ENCODE data around the gene SSPN. TPM values are rescaled to one million over a fixed set of nuclear protein-coding genes. Genes with fewer than 3 reads are reported as not detected.

The SSPN gene
- polyA plus RNA-seq, 12 donors, result 46.0 to 258 (median 142) TPM

DNA sequence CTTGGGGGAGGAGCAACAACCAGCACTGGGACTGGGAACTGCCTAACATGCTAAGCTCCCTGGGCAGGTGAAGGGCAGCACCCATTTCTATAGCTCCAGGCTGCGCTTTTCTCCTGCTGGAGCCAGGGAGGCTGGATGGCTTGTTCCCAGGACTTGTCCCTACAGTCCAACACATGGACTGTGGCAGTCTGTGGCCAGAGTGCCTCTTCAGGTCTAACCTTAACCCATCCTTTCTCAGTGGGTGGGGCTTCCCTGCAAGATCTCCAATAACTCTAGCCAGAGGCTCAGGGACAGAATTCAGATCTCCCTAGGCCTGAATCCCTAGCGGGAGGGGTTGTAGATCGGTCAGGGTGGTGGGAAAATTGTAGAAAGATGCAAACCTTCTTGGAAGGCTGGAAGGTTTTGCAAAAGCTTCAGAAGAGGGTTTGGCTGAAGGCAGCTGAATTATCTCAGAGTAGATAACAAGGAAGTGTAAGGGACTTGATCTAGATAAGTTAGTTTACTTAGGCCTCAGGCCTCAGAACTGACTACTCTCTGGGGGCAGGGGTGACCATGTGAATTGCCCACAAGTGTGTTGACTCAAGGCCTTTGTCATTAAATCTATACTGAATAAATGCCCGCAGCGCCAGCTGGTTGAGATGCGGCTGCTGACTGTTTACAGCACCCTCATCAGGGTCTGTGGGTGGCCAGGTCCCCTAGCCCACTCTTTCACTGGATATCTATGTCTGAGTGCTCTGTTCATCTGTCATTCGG is 60.7 kb downstream of the SSPN start:
- no peak for DNase-seq

DNA sequence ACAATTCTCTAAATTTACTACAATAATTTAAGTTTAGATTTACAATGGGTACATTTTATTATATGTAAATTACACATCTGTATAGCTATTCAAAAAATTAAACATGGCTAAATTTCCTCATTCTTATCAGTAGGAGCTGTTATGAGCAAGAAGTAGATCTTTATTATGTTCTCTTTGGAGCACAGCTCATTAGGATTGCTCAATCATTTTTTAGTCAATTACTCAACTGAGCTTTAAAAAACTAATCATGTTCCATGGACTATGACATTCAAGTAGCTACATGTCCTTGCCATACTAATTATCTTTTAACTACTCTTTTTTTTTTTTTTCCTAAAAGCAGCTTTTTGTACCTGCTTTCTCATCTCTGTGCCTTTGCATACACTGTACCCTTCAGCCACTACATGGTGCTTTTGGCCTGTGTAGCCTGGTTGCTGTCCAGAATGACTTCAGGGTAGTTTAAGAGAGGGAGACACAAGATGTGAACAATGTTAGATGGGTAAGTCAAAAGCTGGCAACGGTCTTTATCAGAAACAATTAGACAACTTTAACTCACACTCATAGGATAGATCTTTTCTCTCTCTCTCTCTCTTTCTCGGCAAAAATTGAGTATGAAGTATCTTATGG is 69.0 kb downstream of the SSPN start:
- DNase-seq, result no peak

DNA sequence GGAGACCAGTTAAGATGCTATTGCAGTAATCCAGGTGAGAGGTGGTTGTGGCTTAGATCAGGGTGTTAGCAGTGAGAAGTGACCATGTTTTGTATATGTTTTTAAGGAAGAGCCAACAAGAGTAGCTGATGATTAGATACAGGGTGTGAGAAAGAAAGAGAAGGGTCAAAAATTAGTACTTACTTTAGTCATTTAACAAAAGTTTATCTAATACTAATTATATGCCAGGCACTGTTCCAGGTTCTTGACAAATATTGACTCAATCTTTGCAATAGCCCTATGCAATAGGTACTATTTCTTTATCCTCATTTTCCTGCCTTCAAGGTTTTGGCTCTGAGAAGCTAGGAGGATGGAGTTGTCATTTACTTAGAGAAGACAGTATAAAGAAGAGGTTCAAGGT is 70.2 kb downstream of the SSPN start:
- DNase-seq, result no peak

- no peak for DNase-seq
Observed at GRCh38 chr12:26266881-26267280, 71.5 kb downstream of the SSPN start.

DNA sequence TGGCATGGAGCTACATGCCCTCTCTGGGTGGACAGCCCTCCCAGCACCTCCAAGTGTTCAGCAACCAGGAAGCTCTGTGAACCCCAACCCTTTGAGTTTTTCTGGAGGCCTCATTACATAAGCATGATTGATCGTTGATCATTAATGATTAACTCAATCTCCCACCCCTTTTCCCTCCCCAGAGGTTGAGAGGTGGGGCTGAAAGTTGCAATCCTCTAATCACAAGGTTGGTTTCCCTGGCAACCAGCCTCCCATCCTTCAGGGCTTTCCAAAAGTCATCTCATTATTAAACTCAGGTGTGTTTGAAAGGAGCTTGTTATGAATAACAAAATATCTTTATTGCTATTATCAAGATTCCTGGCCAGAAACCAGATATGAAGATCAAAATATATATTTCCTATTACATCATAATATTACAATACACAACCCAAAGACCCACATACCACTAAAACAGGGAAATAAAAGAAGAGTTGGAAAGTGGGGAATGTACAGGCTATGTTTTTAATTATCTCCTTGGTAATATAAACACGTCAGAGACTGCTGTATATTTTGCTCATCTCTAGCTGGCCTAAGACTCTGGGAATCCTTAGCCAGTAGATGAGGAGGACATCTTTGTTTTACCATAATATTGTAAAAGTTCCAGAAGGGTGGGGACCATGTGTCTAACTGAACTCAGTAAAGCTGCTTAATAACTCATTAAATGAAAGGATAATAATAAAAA is 73.6 kb downstream of the SSPN start:
- DNase-seq, result no peak

- no peak for DNase-seq
Observed at GRCh38 chr12:26269562-26270284, 74.3 kb downstream of the SSPN start.

GRCh38 chr12:26271024-26271423 is 75.7 kb downstream of the SSPN start:
- no peak for DNase-seq

DNA sequence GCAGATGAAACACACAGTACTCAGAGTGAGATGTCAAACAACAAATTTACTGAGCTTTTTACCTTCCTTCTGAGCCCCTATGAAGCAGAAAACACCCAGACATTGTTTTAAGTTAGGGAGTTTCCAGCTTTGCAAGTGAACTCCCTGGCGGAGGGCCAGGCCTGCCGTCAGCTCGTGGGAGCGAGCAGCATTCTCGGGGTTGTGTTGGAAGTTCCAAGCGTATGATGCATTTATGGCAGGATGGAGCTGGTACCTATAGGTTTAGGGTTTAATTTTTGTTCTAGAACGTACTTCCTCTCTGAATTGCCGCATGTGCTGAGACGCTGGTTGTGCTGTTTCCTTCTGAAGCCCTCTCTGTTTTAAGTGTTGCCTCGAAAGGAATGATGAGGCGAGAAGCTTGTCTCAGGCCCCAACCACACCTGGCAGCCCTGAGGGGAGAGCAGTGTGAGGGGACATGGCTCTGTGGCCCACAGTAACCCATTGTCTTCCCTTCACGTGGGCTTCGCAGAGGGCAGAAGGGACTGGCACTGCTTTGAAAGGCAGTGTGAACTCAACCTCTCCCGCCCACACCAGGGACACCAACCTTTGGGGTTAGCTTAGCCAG is 76.6 kb downstream of the SSPN start:
- DNase-seq, result peak; percentile 86

DNA sequence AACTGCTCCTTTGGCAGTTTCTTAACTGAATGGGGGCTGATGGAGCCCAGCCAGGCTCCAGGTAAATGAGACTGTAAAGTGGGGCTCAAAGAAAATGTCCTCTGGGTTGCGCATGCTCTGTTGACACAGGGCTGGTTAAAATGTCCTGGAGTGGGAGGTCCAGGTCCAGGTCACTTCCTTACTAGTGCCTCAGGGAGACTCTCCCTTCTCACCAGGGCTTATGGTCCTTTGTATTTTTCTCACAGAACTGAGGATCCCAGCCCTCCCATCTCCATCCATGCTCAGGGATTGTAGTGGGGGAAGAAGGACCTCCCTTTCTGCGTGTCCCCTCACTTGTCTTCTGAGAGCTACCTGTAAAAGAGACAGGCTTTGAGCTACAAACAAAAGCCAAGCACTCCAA is 77.5 kb downstream of the SSPN start:
- no peak for DNase-seq

- no peak for DNase-seq
Observed at GRCh38 chr12:26273811-26274210, 78.4 kb downstream of the SSPN start.

DNA sequence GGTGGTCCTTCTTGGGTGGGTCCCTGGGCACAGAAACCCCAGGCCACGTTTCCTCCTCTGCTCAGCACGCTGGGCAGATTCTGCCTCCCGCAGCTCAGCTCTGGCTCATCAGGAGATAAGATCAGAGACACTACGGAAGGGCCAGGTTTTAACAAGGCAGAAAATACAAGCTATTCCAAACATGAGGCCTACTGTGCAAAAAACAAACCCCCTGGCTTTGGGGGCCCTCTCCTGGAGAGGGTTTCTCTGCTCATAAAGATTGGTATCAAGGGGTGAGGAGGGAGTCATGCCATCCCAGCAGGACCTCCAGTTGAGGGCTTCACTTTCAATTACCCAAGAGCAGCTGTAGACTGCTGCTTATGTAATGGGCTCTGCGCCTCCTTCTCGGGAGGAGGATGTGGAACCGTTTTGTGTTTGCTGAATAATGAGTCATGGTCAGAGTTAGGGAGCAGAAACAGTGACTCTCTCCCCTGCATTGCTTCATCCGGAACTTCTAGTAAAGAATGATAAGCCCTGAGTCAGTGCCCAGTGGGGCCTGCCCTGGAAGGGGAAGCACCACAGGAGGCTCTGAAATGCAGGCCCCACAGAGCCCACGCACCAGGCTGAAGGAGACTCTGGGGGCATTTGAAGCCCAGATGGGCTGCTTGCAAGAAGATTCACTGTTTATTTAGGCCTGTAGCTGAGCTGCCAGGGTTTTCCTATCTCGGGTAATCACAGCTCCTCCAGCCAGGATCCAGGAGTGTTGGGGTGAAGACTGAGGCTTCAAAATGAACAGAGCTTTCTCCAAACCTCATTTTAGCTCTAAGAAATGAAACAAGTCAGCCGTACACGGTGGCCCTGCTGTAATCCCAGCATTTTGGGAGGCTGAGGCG is 79.3 kb downstream of the SSPN start:
- peak; percentile 60 for DNase-seq

- DNase-seq, result no peak
Observed at GRCh38 chr12:26275313-26276131, 80.1 kb downstream of the SSPN start.

DNA sequence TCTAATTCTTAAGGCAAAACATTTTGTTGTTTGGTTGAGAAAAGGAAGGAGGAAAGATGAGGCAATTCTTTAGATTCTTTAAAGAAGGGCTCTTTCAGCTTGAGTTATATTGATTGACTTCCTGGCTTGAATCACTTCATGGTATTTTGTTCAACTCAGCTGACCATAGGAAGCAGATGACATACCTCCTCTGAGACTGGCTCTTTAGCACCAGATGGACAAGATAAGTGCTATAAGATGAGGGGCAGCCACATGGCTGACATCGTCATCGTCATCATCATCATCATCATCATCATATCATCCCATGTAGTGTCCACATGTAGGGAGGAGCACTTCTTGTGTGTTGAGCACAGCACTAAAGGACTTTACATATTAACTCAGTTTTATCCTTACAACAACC is 81.3 kb downstream of the SSPN start:
- no peak for DNase-seq

DNA sequence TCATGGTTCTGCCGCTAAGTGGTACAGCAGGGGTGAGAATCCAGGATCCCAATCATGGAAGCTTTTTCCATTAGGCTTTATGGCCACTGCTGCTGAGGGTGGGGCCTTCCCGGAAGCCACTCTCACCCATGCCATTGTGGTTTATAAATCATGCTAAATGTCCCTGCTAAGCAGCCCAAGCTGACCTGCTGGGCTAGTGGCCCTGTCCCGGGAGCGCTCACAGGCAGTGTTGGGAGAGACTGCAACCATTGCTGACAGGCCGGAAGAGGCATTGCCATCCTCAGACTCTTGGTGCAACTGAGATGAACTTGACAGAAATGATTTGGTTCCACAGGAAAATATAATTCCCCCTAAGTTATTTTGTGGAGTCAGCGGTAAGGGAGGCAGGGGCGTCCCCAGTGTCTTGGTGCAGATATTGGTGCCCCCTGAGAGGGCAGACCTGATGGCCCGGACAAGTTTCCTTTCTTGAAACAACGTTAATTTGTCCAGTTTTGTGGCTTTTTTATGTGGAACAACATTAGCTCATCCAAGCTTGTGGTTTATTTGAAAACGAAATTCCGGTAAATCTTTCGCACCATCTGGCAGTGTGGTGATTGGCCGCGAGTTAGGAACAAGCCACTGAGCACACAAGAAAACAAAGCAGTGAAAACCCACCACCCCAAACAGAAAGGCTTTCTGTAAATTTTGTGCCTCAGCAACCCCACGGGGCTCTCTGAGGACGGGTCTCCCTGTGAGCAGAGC is 82.3 kb downstream of the SSPN start:
- no peak for DNase-seq

- DNase-seq, result no peak
Observed at GRCh38 chr12:26278266-26278665, 82.9 kb downstream of the SSPN start.

GRCh38 chr12:26278666-26279065 is 83.3 kb downstream of the SSPN start:
- no peak for DNase-seq

DNA sequence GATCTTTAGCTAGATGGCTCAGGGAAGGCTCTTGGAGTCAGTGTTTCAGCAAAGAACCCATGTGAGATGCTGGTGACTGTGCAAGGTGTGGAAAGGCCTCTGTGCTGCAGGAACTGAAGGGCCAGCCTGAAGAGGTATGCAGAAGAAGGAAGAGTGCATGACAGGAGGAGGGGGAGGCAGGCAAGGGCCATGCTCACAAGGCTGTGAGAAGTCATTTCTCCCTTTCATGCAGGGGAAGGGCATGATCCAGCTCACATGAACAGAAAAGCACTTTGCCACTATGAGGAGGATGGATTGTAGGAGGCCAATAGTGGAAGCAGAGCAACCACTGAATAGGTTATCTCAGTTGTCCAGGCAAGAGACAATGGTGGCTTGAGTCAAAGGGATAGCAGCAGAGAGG is 83.7 kb downstream of the SSPN start:
- no peak for DNase-seq

DNA sequence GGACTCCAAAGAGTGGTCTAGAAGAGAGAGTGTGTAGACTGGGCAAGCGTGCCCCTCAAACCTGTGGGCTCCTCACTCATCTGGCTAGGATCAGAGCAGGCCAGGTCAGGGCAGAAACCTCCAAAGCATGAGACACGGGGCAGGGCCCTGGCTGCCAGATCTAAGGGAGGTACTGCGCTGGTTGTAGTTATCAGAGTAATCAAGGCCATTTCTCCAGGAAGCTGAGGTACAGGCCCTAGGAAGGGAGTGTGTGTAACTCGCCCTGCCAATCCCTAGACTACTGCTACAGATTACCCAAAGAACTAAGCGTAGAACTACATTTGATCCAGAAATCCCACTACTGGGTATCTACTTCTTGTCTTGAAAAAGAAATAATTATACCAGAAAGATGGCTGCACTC is 84.5 kb downstream of the SSPN start:
- no peak for DNase-seq

- no peak for DNase-seq
Observed at GRCh38 chr12:26280869-26281268, 85.5 kb downstream of the SSPN start.
